PC-3 (cell line): ENCODE measurements around the gene NAT9.

Experiments
- EZH2phosphoT487 ChIP-seq: fragments of 300-600 bp; sonication (generic); IDR thresholded peaks from 2 replicates; pipeline ENCODE4 v1.6.1; 2018; ENCODE audit warnings: mild to moderate bottlenecking, antibody characterized with exemption, low read length, borderline replicate concordance
- TF ChIP-seq, protein P1 (sequence below): fragments of 300-600 bp; sonication (generic); conservative IDR thresholded peaks from 2 replicates; pipeline ENCODE4 v1.5.1; 2017; ENCODE audit warnings: antibody characterized with exemption, low read depth, mild to moderate bottlenecking, low read length

DNA sequence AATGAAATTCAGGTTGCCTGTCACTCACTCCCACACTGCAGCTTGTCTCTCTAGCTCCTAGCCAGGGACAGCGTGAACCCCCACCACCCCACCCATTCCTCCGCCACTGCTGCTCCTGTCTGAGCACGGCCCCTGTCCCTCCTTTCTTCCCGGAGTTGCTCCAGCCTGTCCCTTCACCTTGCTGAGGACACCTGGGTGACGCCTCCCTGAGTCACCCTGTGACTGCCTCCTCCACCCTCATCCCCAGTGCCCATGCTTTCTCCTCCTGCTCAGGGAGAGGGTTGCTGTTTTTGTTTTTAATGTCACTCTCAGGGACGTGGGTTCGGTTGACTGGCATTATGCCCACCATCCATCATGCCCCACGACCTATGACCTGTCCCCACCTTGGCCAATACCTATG is 25.8 kb upstream of the NAT9 start:
- TF ChIP-seq, protein P1, sequence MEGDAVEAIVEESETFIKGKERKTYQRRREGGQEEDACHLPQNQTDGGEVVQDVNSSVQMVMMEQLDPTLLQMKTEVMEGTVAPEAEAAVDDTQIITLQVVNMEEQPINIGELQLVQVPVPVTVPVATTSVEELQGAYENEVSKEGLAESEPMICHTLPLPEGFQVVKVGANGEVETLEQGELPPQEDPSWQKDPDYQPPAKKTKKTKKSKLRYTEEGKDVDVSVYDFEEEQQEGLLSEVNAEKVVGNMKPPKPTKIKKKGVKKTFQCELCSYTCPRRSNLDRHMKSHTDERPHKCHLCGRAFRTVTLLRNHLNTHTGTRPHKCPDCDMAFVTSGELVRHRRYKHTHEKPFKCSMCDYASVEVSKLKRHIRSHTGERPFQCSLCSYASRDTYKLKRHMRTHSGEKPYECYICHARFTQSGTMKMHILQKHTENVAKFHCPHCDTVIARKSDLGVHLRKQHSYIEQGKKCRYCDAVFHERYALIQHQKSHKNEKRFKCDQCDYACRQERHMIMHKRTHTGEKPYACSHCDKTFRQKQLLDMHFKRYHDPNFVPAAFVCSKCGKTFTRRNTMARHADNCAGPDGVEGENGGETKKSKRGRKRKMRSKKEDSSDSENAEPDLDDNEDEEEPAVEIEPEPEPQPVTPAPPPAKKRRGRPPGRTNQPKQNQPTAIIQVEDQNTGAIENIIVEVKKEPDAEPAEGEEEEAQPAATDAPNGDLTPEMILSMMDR = no peak
- no peak for TF ChIP-seq EZH2phosphoT487
